ENCODE measurements around the gene PREX1.

PREX1 gene

DNA sequence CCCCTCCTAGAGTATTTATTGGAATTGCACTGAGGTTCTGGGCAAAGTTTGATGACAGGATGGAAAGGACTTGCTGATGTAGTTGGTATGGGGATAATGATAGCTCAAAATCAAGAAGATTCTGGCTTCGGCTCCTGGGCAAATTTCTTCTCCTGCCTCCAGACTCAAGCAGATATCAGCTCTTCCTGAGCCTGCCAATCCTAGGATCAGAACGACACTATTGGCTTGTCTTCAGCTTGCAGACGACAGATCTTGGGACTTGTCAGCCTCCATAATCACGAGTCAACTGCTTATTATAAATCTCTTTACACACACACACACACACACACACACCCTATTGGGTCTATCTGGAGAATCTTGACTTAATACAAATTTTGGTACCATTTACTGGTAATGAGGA, 131.1 kb downstream of the PREX1 start:
- DNase-seq, result no peak

- no peak for DNase-seq
Observed at GRCh38 chr20:48695738-48696137, 132.1 kb downstream of the PREX1 start.

GRCh38 chr20:48695255-48695654, 132.5 kb downstream of the PREX1 start:
- DNase-seq, result no peak

- DNase-seq, result no peak
Observed at GRCh38 chr20:48694381-48694865, 133.4 kb downstream of the PREX1 start.

GRCh38 chr20:48691523-48691922, 136.3 kb downstream of the PREX1 start:
- DNase-seq, result no peak

DNA sequence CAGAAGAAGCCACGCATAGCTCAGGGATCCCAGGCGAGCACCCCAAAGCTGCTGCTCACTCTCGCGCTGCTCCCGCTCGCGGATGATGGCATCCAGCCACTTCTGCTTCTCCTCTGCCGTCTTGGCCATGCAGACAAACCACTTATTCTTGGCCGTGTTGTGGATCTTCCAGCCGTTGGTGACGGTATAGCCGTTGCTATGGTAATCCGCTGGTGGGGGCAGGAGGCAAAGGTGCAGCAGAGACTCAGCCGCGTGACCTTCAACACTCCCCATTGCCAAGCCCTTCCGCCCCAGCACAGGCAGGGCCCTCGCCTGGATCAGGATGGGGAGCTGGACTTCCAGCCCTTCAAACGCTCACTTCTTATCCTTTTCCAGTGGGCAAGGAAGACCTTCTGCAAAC, 136.9 kb downstream of the PREX1 start:
- no peak for DNase-seq

- no peak for DNase-seq
Observed at GRCh38 chr20:48689874-48690571, 137.8 kb downstream of the PREX1 start.

GRCh38 chr20:48689388-48689787, 138.4 kb downstream of the PREX1 start:
- DNase-seq, result no peak

GRCh38 chr20:48688579-48688978, 139.2 kb downstream of the PREX1 start:
- DNase-seq, result no peak

GRCh38 chr20:48687117-48687800, 140.5 kb downstream of the PREX1 start:
- DNase-seq, result no peak

GRCh38 chr20:48686238-48687116, 141.3 kb downstream of the PREX1 start:
- DNase-seq, result no peak

DNA sequence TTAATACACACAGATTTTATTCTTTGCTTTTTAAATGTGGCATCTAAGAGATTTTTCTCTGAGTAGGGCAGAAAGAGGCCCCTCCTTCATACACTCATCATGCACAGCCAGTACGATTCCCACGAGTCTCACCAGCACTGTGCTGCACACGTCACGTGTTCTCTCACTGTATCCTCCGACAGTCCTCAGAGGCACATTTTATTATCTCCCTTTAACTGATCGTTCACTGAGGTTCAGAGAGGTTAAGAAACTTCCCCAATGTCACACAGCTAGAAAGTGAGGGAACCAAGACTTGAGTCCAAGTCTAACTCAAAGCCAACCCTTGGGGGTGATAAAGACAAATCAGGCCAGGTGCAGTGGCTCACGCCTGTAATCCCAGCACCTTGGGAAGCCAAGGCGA, 142.5 kb downstream of the PREX1 start:
- DNase-seq, result no peak

DNA sequence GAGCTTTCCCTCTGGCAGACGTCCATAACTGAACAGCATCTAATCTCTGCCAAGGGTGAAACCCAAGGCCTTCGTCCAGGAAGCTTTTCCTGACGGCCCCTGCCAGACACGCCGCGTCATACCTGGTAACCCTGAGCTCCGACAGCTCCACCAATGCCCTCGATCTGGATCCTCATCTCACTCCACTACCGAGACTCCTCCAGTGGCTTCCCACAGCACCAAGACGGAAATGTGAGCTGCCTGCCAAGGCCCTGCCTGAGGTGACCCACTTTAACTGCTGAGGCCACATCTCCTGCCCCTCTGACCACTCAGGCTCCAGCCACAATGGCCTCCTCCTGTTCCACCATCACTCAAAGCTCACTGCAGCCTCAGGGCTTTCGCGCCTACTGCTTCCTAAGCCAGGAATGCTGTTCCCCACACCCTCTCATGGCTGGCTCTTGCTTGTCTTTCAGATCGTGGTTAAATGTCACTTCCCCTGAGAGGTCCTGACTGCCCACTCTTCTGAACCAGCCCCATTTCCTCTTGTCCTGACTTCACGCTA, 143.2 kb downstream of the PREX1 start:
- DNase-seq, result no peak

GRCh38 chr20:48683467-48684175, 144.2 kb downstream of the PREX1 start:
- no peak for DNase-seq

DNA sequence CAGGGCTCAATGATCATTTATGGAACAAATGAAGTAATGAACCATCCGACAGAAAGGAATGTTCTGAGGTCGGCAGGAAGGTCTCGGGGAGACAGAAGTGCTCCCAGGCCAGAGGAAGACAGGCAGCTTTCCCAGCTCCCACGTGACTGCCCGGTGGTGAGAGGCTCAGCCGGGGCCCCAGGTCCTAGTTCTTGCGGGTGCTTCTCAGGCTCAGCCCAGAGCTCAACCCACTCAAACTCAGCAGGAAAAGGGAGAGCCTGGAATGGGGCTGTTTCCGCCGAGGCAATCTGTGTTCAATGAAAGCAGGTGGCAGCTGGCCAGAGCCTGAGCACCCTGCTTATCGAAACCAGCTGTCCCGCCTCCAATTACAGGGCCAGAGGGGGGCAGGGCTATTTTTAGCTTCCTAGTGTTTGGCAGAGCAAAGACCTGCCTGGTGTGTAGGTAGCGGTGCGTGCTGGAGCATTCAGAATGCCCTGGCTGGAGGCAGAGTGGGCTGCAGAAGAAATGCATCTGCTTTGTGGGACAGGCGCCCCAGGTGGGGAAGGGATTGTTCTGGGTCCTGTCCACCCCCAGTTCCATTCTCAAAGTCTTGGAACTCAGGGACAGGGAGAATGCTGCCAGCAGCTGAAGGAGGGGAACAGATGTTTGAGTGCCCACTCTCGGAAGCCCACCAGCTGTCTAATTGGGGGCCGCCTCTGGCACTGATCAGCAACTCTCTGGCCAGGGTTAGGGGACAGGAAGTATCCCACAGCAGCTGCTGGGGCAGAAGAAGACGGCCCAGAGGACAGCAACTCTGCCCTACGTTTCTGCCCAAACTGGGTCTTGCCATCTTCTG, 145.1 kb downstream of the PREX1 start:
- DNase-seq, result no peak

DNA sequence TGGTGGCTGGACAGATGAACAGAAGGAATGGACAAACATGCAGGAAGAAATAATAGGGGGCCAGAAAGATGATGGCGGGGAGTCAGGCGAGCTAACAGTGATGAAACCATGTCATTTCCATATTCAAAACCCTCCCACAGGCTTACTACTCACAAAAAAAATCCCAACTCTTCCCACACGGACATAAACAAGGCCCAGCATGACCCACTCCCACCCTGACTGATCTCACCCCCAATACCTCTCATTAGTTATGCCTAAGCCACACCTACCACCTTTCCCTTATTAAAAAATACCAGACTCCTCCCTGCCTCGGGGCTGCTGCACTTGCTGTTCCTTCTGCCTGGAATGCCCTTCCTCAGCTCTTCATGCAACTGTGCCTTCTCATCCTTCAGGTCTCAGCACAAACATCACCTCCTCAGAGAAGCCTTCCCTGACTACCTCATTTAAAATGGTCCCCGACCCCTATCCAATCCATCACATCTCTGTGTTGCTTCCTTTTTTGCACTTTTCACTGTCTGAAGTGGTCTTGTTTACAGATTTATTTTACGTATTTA, 145.8 kb downstream of the PREX1 start:
- DNase-seq, result no peak

DNA sequence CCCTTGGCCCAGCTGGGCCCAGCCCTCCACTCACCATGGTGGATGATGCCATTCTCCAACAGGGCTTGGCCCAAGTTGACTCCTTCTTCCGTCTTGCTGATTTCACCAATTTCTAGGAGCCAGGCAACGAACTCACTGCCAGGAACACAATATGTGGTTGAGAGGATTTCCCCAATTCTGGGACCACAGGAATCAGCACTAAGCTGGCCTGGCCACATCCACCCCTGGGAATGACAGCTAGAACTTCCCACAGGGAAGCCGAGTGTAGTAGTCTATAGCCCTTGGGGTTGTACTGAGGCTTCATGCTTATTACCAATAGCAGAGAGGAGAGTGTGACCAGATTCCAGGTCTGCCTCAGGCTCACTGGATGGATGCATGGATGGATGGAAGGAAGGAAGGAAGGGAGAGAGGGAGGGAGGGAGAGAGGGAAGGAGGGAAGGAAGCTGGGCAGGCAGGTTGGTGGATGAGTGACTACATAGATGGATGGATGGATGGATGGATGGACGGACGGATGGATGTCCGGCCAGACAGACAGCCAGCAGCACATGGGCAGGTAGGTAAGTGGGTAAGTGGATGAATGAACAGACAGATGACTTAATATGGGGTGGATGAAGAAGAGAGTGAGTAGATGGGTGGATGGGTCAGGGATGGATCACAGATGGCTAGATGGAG, 146.5 kb downstream of the PREX1 start:
- no peak for DNase-seq

DNA sequence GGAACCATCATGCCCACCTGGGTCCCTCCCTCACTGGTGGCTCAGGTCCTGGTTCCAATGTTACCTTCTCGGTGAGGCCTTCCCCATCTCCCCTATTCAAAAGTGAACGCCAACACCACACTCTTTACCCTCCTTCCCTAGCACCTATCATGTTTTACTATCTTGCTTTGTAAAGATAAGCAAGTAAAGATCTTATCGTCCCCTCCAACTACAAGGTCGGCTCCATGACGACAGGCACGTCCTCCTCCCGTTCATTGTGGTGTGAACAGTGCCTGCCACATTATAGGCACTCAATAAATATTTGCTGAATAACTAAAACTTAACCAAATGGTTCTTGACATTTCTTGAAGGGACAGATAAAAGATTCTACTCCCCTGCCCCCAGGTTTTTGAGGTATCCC, 147.1 kb downstream of the PREX1 start:
- DNase-seq, result no peak

DNA sequence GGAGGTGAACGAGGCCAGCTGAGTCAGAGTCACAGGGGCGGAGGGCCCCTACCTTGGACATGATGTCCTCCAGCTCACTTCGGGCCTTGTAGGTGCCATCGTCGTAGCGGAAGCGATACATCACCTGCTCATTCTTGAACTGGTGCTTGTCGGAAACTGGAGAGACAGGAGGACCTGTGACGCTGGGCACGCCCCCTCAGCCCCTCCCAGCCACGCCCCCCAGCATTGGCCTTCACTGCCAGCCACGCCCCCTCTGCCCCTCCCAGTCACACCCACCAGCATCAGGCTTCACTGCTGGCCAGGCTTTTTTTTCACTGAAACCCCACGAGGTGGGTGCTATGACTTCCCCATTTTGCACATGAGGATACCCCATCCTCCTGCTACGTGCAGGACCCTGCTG, 148.2 kb downstream of the PREX1 start:
- no peak for DNase-seq

DNA sequence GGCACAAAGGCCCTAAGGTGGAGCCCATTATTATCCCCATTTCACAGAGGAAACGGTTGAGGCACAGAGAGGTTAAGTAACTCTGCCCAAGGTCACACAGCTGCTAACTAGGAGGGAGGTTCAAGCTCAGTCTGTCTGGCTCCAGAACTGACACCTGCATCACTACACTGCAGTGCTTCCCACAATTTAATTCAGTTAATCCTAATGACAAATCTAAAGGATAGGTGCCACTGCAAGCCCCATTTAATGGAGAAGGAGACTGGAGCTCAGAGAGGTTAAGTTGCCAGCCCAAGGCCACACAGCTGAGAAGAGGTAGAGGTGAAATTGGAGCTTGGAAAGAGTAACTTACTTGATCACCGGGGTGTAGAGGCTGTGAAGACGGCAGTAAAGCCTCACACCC, 148.8 kb downstream of the PREX1 start:
- DNase-seq, result no peak

DNA sequence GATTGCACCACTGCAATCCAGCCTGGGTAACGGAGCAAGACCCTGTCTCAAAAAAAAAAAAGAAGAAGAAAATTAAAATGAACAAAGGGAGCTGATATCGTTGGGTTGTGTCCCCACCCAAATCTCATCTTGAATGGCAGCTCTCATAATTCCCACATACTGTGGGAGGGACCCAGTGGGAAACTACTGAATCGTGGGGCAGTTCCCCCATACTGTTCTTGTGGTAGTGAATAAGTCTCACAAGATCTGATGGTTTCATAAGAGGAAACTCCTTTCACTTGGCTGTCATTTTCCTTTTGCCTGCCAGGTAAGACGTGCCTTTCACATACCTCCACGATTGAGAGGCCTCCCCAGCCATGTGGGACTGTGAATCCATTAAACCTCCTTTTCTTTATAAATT, 149.4 kb downstream of the PREX1 start:
- DNase-seq, result no peak

All from bone marrow (tissue), 2 donors.